ENCODE data around the gene ABCF2. TPM values are rescaled to one million over a fixed set of nuclear protein-coding genes. Genes with fewer than 3 reads are reported as not detected.
A peak's percentile ranks its signal among the peaks of the same experiment; 100 is the strongest.

ABCF2 gene
- total and polyA plus RNA-seq, 2 of the 13 experiments (the other 11 are each of a cell fraction or from before 2014, with no cell fraction given), result 16.3 to 42.5 TPM

- TF ChIP-seq, protein P1, sequence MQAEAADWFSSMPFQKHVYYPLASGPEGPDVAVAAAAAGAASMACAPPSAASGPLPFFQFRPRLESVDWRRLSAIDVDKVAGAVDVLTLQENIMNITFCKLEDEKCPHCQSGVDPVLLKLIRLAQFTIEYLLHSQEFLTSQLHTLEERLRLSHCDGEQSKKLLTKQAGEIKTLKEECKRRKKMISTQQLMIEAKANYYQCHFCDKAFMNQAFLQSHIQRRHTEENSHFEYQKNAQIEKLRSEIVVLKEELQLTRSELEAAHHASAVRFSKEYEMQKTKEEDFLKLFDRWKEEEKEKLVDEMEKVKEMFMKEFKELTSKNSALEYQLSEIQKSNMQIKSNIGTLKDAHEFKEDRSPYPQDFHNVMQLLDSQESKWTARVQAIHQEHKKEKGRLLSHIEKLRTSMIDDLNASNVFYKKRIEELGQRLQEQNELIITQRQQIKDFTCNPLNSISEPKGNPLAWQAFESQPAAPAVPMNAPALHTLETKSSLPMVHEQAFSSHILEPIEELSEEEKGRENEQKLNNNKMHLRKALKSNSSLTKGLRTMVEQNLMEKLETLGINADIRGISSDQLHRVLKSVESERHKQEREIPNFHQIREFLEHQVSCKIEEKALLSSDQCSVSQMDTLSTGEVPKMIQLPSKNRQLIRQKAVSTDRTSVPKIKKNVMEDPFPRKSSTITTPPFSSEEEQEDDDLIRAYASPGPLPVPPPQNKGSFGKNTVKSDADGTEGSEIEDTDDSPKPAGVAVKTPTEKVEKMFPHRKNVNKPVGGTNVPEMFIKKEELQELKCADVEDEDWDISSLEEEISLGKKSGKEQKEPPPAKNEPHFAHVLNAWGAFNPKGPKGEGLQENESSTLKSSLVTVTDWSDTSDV (CRISPR knock-in tag; IDR thresholded peaks at IDR 0.05), result no peak
- no peak for TF ChIP-seq NR2F6 (IDR thresholded peaks at IDR 0.05)
- peak; percentile 32; the same call in 1 of the 2 replicates for TF ChIP-seq NR2F6 (CRISPR knock-in tag; IDR thresholded peaks at IDR 0.05)
- peak; percentile 74; the same call in 1 of the 2 replicates for TF ChIP-seq ERF (CRISPR knock-in tag; IDR thresholded peaks at IDR 0.05)
- 0 out of 4 replicates have a peak, but pooled peaks of 1 of the 2 experiments have one; percentile 20 for TF ChIP-seq ATF4 (CRISPR knock-in tag; IDR thresholded peaks at IDR 0.05)
- TF ChIP-seq ZNF781 (CRISPR knock-in tag; IDR thresholded peaks at IDR 0.05; ENCODE audit: borderline replicate concordance, not compliant biosample characterization), result no peak
- TF ChIP-seq PATZ1 (CRISPR knock-in tag; IDR thresholded peaks at IDR 0.05), result 0 out of 2 replicates have a peak, but pooled peaks have one; percentile 13
- TF ChIP-seq, protein P2, sequence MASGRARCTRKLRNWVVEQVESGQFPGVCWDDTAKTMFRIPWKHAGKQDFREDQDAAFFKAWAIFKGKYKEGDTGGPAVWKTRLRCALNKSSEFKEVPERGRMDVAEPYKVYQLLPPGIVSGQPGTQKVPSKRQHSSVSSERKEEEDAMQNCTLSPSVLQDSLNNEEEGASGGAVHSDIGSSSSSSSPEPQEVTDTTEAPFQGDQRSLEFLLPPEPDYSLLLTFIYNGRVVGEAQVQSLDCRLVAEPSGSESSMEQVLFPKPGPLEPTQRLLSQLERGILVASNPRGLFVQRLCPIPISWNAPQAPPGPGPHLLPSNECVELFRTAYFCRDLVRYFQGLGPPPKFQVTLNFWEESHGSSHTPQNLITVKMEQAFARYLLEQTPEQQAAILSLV (CRISPR knock-in tag; IDR thresholded peaks at IDR 0.05; ENCODE audit: borderline replicate concordance), result no peak
- TF ChIP-seq REXO4 (CRISPR knock-in tag; IDR thresholded peaks at IDR 0.05; ENCODE audit: borderline replicate concordance), result no peak
- TF ChIP-seq MIER2 (CRISPR knock-in tag; IDR thresholded peaks at IDR 0.05), result peak; percentile 62; the same call in 1 of the 2 replicates
- TF ChIP-seq, protein P3, sequence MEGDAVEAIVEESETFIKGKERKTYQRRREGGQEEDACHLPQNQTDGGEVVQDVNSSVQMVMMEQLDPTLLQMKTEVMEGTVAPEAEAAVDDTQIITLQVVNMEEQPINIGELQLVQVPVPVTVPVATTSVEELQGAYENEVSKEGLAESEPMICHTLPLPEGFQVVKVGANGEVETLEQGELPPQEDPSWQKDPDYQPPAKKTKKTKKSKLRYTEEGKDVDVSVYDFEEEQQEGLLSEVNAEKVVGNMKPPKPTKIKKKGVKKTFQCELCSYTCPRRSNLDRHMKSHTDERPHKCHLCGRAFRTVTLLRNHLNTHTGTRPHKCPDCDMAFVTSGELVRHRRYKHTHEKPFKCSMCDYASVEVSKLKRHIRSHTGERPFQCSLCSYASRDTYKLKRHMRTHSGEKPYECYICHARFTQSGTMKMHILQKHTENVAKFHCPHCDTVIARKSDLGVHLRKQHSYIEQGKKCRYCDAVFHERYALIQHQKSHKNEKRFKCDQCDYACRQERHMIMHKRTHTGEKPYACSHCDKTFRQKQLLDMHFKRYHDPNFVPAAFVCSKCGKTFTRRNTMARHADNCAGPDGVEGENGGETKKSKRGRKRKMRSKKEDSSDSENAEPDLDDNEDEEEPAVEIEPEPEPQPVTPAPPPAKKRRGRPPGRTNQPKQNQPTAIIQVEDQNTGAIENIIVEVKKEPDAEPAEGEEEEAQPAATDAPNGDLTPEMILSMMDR (CRISPR knock-in tag; IDR thresholded peaks at IDR 0.05), result peak; percentile 100
- peak; percentile 29; the same call in 1 of the 2 replicates for TF ChIP-seq ZNF362 (CRISPR knock-in tag; IDR thresholded peaks at IDR 0.05; ENCODE audit: borderline replicate concordance)
- TF ChIP-seq, protein P4, sequence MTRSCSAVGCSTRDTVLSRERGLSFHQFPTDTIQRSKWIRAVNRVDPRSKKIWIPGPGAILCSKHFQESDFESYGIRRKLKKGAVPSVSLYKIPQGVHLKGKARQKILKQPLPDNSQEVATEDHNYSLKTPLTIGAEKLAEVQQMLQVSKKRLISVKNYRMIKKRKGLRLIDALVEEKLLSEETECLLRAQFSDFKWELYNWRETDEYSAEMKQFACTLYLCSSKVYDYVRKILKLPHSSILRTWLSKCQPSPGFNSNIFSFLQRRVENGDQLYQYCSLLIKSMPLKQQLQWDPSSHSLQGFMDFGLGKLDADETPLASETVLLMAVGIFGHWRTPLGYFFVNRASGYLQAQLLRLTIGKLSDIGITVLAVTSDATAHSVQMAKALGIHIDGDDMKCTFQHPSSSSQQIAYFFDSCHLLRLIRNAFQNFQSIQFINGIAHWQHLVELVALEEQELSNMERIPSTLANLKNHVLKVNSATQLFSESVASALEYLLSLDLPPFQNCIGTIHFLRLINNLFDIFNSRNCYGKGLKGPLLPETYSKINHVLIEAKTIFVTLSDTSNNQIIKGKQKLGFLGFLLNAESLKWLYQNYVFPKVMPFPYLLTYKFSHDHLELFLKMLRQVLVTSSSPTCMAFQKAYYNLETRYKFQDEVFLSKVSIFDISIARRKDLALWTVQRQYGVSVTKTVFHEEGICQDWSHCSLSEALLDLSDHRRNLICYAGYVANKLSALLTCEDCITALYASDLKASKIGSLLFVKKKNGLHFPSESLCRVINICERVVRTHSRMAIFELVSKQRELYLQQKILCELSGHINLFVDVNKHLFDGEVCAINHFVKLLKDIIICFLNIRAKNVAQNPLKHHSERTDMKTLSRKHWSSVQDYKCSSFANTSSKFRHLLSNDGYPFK (CRISPR knock-in tag; IDR thresholded peaks at IDR 0.05; ENCODE audit: borderline replicate concordance), result peak; percentile 34; the same call in 1 of the 2 replicates
These were observed 54.5 kb downstream of the ABCF2 start (continued) for GRCh38 chr7:151172273-151173141.
